NCI-H524 (cell line): ENCODE measurements around the gene UBL7.
"Not testable (repeated sequence)": the region's sequence is repeated elsewhere in the genome, so short reads cannot be mapped to it uniquely, and the experiment has no call there.

Experiments used
- DNase-seq, 2 experiments: peaks; one replicate each; lab custom pipeline; 2025; lab: John Stamatoyannopoulos, UW

The UBL7 gene

GRCh38 chr15:74460871-74461846, at the start of gene UBL7:
Gene UBL7, minus strand, starts transcription at chr15:74461160. Its CDS starts 2,293 bp downstream, at chr15:74458867.
- peak; percentile 99 for DNase-seq

- DNase-seq, result no peak
These were observed 45.5 kb upstream of the UBL7 start for GRCh38 chr15:74506515-74506840.

DNA sequence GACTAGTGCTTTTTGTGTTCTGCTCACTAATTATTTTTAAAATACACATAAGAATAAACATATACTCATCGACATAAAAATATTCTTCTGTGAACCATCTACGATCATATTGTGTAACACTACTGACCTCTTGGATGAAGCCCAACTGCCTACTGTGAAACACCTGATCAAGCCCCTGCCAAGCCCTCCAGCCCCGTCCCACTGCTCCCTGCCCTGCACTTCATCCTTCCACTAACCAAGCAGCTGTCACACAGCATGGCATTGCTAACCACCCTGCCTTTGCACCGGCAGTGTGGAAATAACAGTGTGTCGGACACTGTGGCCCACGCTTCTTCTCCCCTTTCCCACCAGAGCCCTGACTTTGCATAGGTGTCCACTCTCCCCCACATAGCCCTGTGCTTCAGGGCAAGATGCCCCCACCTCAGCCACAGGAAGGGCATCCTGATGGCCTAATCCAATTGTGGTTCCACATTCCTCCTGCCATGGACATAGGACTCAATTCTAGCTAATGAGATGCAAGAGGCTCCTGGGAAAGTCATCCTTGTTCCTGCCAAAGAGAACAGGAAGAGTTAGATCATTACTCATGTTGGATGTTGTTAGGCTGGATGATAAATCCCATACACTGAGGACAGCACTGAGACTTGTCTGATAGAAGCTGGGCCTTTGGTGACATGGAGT, 45.0 kb upstream of the UBL7 start:
- DNase-seq, result no peak

DNA sequence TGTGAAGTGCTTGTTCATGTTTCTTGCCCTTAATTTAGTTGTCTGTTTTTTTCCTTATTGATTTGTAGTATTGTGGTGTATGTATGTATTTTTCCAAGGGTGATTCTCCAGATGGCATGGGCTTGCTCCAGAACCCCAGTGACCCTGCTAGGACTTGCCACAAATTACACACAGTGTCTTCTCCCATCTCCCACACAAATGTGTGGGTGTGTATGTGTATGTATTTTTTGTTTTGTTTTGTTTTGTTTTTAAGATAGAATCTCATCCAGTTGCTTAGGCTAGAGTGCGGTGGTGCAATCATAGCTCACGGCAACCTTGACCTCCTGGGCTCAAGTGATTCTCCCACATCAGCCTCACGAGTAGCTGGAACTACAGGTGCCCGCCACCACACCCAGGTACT, 43.9 kb upstream of the UBL7 start:
- DNase-seq, result no peak

- no peak for DNase-seq
These were observed 43.5 kb upstream of the UBL7 start for GRCh38 chr15:74504418-74504817.

DNA sequence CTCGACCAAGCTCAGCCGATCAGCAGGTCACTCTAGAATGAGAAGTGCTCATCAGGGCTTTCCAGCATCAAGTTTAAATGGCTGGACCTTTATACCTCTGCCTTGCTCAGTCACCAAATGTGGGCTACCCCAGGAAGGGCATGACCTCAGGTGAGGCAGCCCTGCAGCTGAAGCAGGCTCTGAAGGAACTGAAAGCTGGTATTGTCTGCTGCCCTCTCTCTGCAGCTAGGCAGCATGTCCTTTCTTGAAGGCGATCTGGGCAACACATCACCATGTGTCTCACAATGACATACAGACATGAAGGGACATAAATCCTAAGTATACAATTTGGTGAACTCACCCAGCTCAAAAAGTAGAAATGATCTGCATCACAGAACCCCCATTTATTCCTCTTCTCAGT, 41.3 kb upstream of the UBL7 start:
- no peak for DNase-seq

DNA sequence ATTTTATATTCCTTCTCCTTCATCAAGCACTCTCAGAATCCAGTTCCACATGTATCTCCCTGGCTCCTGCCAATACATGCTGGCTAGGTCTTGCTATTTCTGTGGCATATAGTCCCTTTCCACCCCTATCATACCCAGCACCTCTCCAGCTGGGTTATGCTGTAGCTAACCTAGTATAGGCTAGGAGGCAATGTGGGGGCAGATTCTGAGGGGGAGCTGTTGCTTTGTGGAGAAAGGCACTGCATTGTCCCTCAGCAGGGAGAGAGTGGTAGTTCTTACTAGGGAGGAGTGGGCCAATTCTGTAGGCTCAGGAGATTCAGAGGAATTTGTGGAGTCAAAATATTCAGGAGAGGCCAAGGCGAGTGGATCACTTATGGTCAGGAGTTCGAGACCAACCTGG, 39.4 kb upstream of the UBL7 start:
- DNase-seq, result peak in 1 of 2 experiments; percentile 19

- DNase-seq, result no peak
These were observed 38.4 kb upstream of the UBL7 start for GRCh38 chr15:74499366-74499765.

DNA sequence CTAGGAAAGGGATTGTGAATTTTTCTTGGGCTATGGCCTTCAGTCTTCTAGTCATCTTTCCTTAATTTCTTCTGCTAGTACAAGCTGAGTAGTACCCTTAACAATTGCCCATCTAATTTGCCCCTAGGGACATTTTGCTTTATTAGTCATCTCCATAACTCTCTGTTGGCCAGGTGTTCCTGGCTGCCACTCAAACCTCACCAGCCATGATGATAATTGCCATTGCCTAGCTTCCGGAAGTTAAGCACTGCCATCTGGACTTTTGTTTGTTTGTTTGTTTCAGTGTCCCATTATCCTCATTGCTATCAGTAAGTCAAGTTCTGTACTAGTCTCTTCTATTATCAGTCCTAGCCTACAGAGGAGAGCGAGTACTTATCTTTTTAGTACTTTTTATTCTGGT, 36.6 kb upstream of the UBL7 start:
- peak; percentile 88 to 96 for DNase-seq

- no peak for DNase-seq
These were observed 35.7 kb upstream of the UBL7 start for GRCh38 chr15:74496648-74497047.

- DNase-seq, result no peak
These were observed 29.4 kb upstream of the UBL7 start for GRCh38 chr15:74490339-74490689.

GRCh38 chr15:74489518-74490338, 28.8 kb upstream of the UBL7 start:
- peak; percentile 52 to 76 for DNase-seq

- no peak for DNase-seq
These were observed 27.8 kb upstream of the UBL7 start for GRCh38 chr15:74488776-74489175.

DNA sequence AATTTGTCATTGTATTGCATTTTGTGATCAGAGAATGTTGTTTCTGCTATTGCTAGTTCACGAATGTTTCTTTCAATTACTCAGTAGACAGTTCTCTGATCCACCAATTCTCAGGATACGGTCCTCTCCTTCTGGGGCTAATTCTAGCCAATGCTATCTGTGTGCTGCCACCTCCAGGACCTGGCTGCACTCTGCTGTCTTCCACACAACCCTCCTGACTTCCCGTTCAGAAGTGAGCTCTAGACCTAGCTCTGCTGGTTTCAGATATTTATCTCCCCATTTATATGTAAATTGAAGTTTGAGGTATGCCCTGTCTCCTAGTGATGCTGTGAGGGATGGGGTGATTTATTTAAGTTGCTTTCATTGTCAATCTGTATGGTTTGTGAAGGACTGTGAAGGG, 21.7 kb upstream of the UBL7 start:
- no peak for DNase-seq

GRCh38 chr15:74480364-74480763, 19.4 kb upstream of the UBL7 start:
- not testable (repeated sequence) for DNase-seq

DNA sequence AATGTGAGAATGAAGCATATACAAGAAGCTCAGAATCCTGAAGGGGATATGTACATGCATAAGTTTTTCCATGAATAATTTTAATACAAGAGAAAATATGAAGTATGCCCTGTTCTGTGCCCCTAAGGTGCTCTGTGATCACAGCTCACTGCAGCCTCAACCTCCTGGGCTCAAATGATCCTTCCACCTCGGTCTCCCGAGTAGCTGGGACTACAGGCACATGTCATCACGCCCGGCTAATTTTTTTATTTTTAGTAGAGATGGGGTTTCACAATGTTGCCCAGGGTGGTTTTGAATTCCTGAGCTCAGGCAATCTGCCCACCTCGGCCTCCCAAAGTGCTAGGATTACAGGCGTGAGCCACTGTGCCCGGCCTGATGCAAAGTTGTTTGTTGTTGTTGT, 10.7 kb upstream of the UBL7 start:
- DNase-seq, result not testable (repeated sequence)

GRCh38 chr15:74470631-74471395, 9.9 kb upstream of the UBL7 start:
- no peak for DNase-seq

DNA sequence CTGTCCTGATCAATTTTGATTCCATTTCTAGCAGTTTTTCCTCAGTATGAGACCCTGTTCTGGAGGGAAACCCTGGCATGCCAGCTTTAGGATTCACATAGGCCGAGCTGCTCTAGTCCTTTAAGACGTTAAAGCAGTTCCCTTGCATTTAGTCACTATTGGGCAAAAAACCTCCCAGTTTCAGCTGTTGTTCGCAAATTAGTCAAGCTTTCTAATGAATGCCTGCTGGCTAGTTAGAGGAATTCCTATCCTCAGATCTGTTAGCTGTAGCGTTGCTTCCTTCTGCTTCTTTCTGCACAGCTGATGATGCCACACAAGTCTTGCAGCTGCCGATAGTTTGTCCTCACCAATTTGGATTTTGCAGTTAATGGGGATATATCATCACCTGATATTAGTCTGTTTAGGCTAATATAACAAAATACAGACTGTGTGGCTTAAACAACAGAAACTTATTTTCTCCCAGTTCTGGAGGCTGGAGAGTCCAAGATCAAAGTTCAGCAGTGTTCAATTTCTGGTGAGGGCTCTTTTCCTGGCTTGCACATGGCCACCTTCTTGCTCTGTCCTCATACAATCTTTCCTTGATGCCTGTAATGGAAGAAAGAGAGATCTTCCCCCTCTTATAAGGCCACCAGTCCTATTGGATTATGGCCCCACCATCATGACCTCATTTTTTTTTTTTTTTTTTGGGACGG, 7.5 kb upstream of the UBL7 start:
- no peak for DNase-seq

DNA sequence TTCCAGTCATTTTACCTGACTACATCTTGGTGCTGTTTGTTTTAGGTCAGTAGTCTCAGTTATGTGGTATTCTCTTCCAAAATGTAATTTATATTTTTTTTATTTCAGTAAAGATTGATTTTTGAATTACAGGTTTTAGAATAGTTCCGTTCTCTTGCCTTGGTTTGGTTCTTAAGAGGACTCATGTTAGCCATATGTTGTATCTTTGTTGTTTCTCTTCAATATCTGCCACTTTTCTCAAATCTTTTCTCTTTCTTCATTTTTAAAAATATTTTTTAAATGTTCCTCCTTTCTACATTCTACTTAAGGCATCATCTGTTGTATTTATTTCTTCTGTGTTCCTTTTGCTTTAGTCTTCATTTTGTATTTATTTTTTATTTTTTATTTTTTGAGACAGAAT, 5.6 kb upstream of the UBL7 start:
- DNase-seq, result no peak

DNA sequence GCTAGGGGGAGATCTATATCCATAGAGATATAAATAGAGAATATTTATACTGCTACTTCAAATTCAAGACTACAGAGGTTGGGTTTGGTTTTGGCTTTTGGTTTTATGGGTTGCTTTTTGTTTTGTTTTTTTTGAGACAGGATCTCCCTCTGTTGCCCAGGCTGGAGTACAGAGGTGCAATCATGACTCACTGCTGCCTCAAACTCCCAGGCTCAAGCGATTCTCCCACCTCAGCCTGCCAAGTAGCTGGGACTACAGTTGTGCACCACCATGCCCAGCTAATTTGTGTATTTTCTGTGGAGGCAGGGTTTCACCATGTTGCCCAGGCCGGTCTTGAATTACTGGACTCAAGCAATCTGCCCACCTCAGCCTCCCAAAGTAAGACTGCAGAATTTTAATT, 3.9 kb upstream of the UBL7 start:
- DNase-seq, result no peak

GRCh38 chr15:74464216-74464615, 3.3 kb upstream of the UBL7 start:
- no peak for DNase-seq
